SW480 (cell line): ENCODE results near the gene SH2D3C.

Experiments
- DNase-seq: peaks from one replicate; pipeline ENCODE4 v3.0.0-alpha.2; 2016; ENCODE audit warnings: low spot score

The SH2D3C gene

DNA sequence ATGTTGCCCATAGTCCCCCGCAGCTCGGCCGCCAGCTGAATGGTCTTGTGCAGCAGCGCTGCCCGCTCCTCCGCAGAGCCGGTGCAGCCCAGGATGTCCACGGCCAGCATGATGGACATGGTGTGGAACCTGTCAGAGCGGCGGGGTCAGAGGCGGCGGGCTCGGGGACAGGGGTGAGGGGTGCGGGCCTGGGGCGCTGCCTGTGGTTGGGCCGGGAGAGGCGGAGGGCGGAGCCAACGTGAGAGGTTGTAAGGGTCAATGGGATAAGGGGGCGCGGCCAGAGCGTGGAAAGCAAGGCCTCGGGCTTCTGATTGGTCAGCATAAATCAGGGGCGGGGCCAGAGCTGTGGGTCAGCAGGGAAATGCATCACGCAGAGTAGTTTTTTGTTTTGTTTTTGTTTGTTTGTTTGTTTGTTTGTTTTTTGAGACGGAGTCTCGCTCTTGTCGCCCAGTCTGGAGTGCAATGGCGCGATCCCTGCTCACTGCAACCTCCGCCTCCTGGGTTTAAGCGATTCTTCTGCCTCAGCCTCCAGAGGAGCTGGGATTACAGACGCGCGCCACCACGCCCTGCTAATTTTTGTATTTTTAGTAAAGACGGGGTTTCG lies 36.5 kb downstream of the SH2D3C start:
- no peak for DNase-seq

DNA sequence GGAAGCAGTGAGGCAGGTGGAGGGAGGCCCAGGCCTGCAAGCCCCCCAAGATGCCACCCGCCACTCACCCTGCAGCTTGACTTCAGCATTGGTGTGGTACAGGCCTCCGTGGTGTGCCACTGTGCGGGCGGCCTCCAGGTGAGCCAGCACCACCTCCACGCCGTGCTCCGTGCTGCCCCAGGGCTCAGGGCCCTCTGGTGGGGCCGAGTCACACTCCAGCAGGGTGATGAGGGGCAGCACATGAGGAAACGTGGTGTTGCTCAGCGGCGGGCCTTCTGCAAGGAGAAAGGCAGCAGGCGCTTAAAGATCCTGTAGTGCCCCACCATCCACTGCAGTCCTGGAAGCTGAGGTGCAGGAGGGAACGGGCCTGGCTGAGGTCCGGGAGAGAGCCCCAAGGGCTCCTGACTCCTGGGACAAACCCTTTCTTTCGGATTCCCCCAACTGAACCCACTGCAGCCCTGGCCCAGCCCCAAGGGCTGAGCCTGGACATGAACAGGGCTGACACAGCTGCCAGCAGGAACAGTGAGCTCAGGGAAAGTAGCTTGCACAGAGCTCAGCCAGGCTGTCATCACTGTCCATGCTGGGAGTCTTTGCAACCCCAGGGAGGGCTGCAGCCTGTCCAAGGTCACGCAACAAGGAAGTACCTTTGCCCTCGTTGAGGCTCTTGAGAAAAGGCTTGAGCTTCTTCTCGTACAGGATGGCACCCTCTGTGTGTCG lies 38.7 kb downstream of the SH2D3C start:
- no peak for DNase-seq

DNA sequence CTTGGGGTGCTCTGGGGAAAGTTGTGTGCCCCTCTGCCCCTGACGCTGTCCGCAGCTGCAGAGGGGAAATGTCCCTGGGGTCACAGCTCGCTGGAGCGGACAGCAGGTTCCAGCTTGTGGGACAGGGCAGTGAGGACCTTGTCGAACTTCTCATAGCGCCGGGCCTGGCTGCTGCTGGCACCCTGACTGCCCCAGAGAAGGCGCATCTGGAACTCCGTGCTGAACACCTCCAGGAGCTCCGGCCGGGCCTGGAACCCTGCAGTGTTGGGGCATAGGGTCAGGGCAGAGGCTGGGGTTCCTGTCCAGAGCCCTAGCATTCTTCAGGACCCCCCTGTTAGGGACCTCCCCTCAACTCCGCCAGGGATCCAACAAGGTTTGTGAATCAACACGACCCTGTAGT lies 39.8 kb downstream of the SH2D3C start:
- DNase-seq, result no peak

DNA sequence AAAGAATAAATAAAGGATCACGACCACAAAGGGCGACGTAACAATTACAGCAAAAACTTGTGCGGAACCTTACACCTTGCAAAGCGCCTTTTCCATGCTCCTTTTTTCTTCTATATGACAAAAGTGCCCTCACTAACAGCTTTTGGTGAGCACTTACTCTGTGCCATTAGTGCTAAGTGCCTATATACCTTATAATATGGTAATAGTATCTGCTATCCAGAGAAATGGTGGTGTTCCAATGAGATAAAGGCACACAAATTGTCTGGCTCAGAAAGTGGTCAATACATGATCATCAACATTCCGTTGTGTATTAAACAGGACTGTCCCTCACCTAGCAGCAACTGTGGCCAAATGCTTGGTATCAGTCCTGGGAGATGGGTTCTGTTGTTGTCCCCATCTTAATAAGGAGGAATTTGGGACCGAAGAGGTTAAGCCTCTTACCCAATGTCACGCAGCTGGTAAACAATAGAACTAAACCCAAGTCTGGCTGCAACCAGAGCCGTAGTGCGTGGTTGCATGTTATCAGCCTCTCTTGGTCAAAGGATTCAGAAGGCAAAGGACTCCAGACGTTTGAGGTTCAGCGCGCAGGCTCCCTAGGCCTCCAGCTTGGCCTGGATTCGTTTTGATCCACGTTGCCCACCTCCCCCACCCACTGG lies 42.8 kb downstream of the SH2D3C start:
- DNase-seq, result no peak

DNA sequence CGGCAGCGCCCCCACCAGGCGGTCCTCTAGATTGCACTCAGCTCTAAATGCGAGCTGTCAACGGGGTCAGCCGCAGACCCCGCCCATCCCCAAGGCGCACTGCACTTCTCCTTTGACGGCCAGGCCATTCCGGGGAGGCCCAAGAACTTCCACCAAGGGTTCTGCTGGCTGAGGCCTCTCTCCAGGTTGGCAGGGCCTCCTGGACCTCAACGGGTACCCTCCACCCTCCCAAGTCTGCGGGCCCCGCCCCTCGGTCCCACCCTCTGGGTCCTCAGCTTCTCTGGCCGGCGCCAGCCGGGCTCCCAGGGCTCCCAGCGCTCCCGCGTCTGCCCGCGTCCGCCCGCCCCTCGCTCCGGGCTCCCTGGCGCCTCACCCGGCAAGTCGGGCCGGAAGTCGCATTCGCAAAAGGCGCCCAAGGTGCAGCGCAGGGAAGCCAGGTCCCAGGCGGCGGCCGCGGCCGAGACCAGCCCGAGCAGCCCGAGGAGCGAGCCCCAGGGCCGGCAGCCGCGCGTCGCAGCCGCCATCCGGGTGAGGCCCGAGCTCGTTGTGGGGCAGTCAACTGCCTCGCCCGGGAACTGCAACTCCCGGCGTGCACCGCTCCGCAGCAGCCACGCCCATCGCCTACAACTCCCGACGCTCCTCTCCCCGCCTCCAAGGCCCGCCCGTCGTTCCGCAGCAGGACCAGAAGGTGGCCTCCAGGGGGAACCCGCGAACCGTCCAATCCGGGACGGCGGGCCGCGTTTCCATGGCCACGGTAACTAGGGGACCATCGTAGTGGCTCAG lies 43.5 kb downstream of the SH2D3C start, which contains the start of gene TOR2A:
TSS of gene TOR2A (minus strand) at position 548 of the 783 bp plus-strand sequence. CDS start at position 524, 24 bp downstream.
- DNase-seq, result peak; percentile 96

DNA sequence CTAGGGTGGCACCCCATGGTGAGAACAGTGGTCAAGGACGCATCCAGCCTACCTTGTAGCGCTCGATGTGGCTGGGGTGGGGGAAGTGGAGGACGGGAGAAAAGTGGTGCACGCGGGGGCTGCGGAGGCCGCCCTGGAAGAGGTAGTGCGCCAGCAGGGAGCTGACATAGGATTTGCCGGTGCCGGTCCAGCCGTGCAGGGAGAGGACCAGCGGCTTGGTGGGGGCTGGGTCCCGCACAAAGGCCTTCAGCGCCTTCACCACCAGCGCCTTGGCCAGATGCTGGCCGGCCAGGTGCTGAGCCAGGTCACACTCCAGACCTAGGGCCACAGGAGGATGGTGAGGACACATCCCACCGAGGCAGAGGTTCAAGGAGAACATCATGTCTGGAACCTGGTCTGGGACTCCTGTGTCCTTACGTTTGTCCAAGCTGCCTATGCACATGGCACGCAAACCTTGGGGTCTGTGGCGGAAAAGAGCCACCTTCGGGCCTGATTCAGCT lies 44.2 kb downstream of the SH2D3C start:
- DNase-seq, result no peak

DNA sequence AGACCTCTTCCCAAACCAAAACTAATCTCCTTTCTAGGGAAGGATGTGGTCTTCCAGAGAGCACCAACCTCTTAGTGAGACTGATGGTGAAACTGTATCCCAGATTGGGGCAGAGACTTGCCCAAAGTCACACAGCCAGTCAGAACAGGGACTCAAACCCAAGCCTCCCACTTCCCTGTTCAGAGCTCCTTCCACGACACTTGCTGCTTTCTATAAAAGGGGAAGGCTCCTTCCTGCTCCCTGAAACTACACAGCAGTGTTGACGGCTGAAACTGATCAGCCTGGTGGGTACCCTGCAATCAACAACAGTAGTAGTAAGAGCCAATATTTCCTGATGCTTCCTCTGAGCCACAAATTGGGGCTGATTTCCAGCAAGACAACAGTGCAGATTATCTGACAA lies 44.9 kb downstream of the SH2D3C start:
- DNase-seq, result no peak

DNA sequence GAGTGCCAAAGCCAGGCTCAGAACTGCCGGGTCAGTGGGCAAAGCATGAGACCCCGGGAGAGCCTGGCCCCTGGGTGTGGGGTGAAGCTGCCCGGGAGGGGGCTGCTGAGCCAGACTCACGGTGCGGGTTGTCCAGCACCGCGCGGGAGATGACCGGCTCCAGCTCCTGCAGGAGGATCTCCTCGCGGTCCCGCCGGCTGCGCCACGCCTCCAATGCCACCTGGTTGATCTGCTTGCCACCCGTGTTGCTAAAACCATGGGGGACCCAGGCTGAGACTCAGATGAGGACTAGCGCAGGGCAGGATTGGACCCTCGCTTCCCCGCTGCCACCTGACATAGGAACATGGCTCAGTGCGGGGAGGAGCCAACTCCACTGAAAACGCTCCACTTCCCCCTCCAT lies 46.0 kb downstream of the SH2D3C start:
- no peak for DNase-seq

DNA sequence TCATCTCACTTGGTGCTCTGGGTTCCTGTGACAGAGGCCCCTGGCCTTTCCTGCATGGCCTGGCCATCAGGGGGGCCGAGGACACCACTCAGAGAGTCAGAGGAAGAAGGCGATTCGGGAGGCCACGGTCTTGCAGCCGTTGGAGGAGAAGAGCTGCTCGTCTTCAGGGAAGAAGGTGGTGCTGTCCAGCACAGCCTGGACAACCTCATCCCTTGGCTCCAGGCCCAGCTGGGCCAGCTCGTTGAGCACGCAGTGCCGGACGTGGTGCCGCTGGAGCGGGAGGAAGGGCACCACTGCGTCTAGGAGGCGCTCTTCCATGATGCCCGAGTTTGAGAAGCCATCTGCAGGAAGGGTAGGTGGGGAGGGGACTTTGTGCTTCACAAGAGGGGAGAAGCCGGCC lies 46.5 kb downstream of the SH2D3C start:
- no peak for DNase-seq

DNA sequence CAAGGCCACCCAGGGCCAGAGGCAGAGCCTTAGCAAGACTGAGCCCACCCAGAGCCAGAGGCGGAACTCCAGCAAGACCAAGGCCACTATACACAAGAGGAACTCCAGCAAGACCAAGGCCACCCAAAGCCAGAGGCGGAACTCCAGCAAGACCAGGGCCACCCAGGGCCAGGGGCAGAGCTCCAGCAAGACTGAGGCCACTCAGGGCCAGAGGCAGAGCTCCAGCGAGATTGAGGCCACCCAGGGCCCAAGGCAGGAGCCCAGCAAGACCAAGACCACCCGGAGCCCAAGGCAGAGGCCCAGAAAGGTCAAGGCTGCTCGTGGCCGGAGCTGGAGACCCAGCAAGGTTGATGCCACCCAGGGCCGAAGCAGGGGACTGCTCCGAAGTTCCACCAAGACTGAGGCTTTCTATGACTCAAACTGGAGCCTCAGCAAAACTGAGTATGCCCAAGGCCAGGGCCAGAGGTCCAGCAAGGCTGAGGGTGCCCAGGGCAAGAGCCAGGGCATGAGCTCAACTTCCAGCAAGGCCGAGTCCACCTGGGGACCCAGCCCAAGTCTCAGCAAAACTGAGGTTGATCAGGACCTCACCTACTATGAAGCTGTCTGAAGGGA lies 47.6 kb downstream of the SH2D3C start:
- DNase-seq, result no peak

DNA sequence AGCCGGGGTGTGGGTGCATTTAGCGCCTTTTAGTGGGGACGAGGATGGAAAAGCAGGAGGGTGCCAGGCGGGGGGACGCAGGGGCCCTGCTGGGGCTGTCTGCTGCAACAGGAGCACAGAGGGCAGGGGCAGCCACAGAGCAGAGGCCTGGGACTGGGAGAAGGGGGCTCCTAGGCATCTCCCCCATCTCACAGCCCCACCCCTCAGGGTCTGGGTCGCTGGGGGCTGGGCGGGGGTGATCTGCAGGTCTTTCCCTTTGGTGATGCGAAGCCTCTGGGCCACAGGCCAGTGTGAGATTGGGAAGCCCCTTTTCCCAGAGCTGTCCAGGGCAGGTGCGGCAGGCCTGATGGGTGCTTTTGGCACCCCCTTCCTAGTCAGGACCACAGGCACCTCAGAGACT lies 48.2 kb downstream of the SH2D3C start:
- no peak for DNase-seq

DNA sequence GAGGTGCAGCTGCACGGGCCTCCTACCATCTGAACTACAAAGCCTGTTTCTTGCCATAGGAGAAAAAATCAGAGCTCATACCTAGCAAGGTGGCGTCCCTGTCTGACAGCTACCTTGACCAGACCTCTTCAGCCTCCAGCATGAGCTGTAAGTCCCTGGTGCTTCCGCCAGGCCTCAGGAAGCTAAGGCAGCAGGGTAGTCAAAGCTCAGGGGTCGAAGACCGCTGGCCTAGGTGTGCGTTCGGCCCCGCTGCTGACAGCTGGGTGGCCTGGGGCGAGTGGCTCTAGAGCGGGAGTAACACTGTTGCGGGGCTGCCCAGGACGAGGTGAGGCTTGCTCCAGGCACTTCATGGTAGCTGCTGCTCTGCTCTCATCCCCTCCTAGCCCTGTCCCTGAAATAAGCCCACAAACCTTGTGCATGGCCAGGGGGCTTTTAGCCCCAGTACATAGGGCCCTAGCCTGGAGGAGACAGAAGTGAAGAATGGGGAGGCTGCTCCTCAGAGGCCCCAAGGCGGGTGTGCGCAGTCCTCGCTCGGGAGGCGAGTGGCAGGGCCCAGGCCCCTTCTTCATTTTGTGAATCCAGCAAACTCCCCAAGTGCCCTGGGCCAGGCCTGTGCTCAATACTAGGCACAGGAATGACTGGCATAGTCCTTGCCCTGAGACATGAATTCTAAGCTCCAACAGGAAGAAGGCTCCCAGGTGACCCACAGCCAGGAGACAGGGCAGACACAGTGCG lies 48.8 kb downstream of the SH2D3C start:
- DNase-seq, result no peak

DNA sequence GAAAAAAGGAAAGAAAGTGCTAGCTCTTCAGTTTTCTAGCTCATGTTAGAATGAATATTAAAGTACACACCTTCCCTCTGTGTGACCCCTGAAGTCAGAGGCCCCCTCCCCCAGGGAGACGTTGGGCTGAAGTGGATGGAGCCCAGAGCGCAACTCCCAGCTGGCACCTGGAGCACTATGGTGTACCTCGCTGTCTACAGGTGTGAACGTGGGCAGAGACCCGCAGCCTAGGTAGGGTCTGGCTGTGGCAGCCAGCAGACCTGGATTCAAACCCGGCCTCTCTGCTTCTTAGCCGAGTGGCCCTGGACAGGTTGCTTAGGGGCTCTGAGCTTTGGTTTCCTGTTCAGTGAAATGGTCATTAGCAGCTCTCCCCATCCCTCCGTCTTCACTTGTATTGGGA lies 49.7 kb downstream of the SH2D3C start:
- no peak for DNase-seq

DNA sequence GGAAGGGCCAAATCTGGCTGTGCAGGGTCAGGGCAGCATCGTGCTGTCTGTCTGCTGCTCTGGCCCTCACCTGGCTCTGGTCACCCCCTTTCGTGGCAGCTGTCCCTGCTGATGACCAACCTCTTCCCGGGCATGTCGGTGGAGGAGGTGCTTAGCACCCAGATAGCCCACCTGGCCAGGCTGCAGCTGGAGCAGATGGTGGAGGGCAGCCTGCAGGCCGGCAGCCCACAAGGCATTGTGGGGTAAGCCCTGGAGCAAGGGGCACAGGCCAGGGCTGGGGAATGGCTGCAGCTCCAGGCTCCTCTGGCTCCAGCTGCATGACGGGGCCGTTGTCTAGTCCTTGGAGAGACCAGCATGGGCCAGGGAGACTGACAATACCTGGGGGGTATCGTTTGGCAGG lies 51.6 kb downstream of the SH2D3C start:
- DNase-seq, result no peak

DNA sequence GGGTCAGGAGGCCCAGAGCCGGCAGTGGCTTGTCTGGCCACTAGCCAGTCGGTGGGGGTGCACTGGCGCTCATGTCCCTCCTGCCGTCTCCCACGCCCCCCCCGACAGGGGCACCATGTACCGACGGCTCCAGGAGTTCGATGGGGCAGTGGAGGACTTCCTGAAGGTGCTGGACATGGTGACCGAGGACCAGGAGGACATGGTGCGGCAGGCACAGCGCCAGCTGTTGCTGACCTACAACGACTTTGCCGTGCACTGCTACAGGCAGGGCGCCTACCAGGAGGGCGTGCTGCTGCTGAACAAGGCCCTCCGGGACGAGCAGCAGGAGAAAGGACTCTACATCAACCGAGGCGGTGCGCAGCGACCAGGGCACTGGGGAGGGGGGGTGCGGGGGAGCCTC lies 54.5 kb downstream of the SH2D3C start:
- no peak for DNase-seq

DNA sequence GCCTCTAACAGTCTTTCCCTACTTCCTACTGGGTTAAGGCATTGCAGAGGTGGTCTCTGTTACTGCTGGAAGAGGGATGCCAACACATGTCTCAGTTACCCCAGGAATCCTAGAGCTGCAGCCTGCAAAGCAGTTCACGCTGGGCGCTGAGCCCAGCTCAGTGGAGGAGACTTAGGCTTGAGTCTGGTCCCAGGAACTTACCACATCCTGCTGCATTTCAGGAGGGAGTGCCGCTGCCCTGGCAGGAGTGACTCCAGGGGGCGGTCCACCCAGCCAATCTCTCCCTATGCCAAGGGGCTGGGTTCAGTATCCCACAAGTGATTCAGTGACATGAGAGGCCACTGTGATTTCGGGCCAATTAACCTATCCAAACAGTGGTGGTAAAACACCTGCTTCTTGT lies 55.0 kb downstream of the SH2D3C start:
- peak; percentile 49 for DNase-seq

DNA sequence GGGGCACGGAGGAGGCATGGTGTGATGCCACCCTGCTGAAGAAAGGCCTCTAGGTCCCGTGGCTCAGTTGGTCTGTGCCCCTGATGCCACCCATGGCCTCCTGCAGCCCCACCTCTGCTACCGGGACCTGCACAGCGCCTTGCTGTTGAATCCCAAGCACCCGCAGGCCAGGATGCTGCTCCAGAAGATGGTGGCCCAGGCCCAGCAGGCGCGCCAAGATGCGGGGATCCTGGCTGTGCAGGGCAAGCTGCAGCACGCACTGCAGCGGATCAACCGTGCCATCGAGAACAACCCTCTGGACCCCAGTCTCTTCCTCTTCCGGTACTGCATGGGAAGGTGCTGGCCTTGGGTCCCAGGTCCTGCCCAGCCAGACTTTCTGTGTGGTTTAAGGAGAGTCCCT lies 55.5 kb downstream of the SH2D3C start:
- no peak for DNase-seq

DNA sequence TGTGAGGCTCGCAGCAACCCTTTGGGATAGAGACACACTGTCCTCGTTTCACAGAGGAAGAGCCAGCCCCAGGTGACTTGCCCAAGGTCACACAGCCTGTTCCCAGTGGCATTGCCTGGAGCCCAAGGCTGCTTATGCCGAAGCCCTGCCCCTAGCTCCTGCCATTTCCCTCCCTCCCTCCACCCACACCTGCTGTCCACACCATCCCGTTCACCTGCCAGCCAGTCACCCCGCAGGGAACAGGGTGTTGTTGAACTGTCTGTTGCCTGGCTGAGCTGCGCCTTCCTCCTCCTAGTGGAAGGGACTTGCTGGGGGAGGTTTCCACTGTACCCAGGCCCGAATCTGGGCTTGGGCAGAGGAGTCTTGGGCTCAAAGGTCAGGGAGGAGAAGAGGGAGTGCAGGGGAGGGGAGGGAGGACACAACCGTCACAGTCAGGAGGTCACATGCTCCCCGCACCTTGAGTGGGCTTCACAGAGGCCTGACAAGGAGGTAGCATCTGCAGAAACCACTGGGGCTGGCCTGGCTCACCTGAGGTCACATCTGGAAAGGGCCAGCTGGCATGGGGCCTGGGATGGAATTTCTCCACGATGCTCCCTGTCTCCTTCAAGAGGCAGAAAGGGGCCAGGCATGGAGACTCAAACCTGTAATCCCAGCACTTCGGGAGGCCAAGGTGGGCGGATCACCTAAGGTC lies 56.3 kb downstream of the SH2D3C start:
- DNase-seq, result no peak

DNA sequence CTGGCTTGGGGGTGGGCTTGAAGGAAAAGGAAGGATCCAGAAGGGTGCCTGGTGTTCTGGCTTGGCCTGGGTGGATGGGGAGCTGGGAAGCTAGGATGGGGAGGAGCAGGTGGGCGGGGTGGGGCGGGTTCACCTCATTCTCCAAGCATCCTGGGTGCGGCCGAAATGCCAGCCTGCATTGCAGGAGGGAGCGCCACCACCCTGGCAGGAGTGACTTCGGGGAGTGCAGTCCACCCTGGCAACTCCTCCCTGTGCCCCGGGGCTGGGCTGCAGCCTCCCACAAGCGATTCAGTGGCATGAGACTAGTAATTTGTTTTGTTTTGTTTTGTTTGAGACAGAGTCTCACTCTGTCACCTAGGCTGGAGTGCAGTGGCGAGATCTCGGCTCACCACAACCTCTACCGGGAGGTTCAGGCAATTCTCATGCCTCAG lies 57.1 kb downstream of the SH2D3C start:
- DNase-seq, result peak; percentile 90

DNA sequence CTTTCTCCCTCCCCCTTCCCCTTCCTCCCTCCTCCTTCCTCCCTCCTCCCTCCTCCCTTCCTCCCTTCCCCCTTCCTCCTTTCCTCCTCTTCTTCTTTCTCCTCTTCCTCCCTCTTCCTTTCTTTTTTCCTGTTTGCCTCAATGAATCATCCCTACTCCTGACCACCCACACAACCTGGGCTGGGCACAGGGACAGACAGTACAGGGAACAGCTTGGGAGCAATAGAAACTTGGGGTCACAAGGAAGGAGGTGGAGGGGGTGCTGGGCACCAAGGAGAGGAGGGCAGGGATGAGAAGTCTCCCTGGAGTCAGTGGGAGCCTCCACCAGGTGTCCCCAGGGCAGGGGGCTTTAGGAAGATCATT lies 57.6 kb downstream of the SH2D3C start:
- no peak for DNase-seq
